K562 (cell line): ENCODE results near the gene TNIP2. TPM values are rescaled to one million over a fixed set of nuclear protein-coding genes. Genes with fewer than 3 reads are reported as not detected.

Experiments used
- ATAC-seq: fragments of 200-7000 bp; cut with Tn5 transposase; 3 replicates; pipeline ENCODE4 v1.9.1; 2020; ENCODE audit warnings: moderate library complexity
- BruUV-seq: library from RNA; stranded (reverse); fragments of 400-500 nt; replicated peaks from 2 replicates; lab custom pipeline; 2021; lab: Mats Ljungman, UMichigan
- CTCF ChIA-PET: fragments of 300-600 bp; formaldehyde crosslinking; extraction: SDS; loops from one replicate; lab custom pipeline; 2021; ENCODE audit warnings: low intra/inter-chr PET ratio; lab: Yijun Ruan, JAX
- POLR2A ChIA-PET: fragments of 300-600, 350-650 bp; sonication (Branson Sonifier 250); formaldehyde crosslinking; extraction: SDS; loops from one replicate; lab custom pipeline; 2021; ENCODE audit warnings: antibody characterized with exemption, inconsistent platforms; lab: Yijun Ruan, JAX
- DNase-seq, 4 experiments: peaks; one replicate each; pipeline versions ENCODE4 v3.0.0 to v3.0.0-alpha.2; 2011 to 2018; ENCODE audit warnings: low spot score in 3 of 4, mixed read lengths in 3 of 4; ENCODE audit errors: extremely low read depth in 1 of 4
- FAIRE-seq: peaks from 2 replicates; lab custom pipeline; 2011; peaks lifted over from hg19 to GRCh38; lab: Jason Lieb, UNC
- H2AFZ ChIP-seq: 2 replicates; pipeline ENCODE4 v1.6.0; 2011; ENCODE audit warnings: low read depth, low read length, control low read depth, inconsistent platforms
- H3K27ac ChIP-seq: fragments of 200-600 bp; 3 replicates; pipeline ENCODE4 v1.8.0; 2011; ENCODE audit warnings: low read depth, mild to moderate bottlenecking, control low read depth, inconsistent platforms, low read length, moderate library complexity, mixed read lengths; ENCODE audit errors: extremely low read depth
- H3K27me3 ChIP-seq, 2 experiments: fragments of 300-600 bp in 1 of 2; 2 replicates in 1 of 2; 3 replicates in 1 of 2; pipeline versions ENCODE4 v1.6.0 to v1.8.0; 2011; ENCODE audit warnings: inconsistent platforms in 2 of 2, low read length in 2 of 2, mild to moderate bottlenecking in 1 of 2, mixed read lengths in 1 of 2, moderate library complexity in 1 of 2; ENCODE audit not compliant: control insufficient read depth in 2 of 2, insufficient read depth in 2 of 2
- H3K36me3 ChIP-seq: fragments of 300-600 bp; 3 replicates; pipeline ENCODE4 v1.8.0; 2011; ENCODE audit warnings: mild to moderate bottlenecking, low read length, inconsistent platforms; ENCODE audit not compliant: control insufficient read depth, insufficient read depth
- H3K4me1 ChIP-seq, 2 experiments: fragments of 200-600 bp in 1 of 2; replicated peaks in 1 of 2; 2 replicates in 1 of 2; 3 replicates in 1 of 2; pipeline versions ENCODE4 v1.5.1 to v1.8.0; 2011; ENCODE audit warnings: inconsistent platforms in 2 of 2, low read length in 2 of 2, mild to moderate bottlenecking in 1 of 2, mixed read lengths in 1 of 2, moderate library complexity in 1 of 2; ENCODE audit not compliant: control insufficient read depth in 2 of 2, insufficient read depth in 2 of 2
- H3K4me2 ChIP-seq: 2 replicates; pipeline ENCODE4 v1.6.1; 2011; ENCODE audit warnings: low read length, control low read depth, inconsistent platforms, mixed read lengths; ENCODE audit not compliant: insufficient read depth
- H3K4me3 ChIP-seq: fragments of 200-600 bp; sonication (generic), shearing (Covaris generic); 2 replicates; pipeline ENCODE4 v1.5.1; 2016; ENCODE audit warnings: control low read depth, inconsistent platforms
- H3K79me2 ChIP-seq: fragments of 200-600 bp; 3 replicates; pipeline ENCODE4 v1.8.0; 2011; ENCODE audit warnings: low read length, inconsistent platforms; ENCODE audit not compliant: control insufficient read depth, insufficient read depth
- H3K9ac ChIP-seq, 2 experiments: 2 replicates each; pipeline versions ENCODE4 v1.6.0 to v1.6.1; 2011; ENCODE audit warnings: low read depth in 2 of 2, low read length in 2 of 2, control low read depth in 1 of 2, inconsistent platforms in 1 of 2, mild to moderate bottlenecking in 1 of 2, mixed read lengths in 1 of 2; ENCODE audit not compliant: insufficient read depth in 1 of 2
- H3K9me1 ChIP-seq: one replicate; pipeline ENCODE4 v1.6.0; 2011; ENCODE audit warnings: inconsistent platforms, mild to moderate bottlenecking, low read length, moderate library complexity; ENCODE audit not compliant: control insufficient read depth, insufficient read depth
- H3K9me3 ChIP-seq: replicated peaks from 2 replicates; pipeline ENCODE4 v1.5.1; 2011; ENCODE audit warnings: low read depth, low read length, inconsistent platforms; ENCODE audit not compliant: control insufficient read depth, insufficient read depth
- H4K20me1 ChIP-seq: replicated peaks from 2 replicates; pipeline ENCODE4 v1.6.1; 2011; ENCODE audit warnings: low read length, inconsistent platforms, mixed read lengths; ENCODE audit not compliant: control insufficient read depth, insufficient read depth
- FOXA3 ChIP-seq, 2 experiments: fragments of 450-650 bp in 1 of 2; sonication (generic) in 1 of 2; formaldehyde crosslinking; IDR thresholded peaks in 1 of 2; conservative IDR thresholded peaks in 1 of 2; 2 replicates each; pipeline versions ENCODE4 v1.4.0 to v1.8.0; 2020 to 2022; ENCODE audit warnings: mild to moderate bottlenecking in 2 of 2, missing genetic modification reagents in 1 of 2
- NFRKB ChIP-seq: fragments of 450-650 bp; IDR thresholded peaks from 2 replicates; pipeline ENCODE4 v1.6.1; 2016; ENCODE audit warnings: low read depth
- NFYB ChIP-seq: IDR thresholded peaks from 2 replicates; pipeline ENCODE4 v1.6.1; 2011; ENCODE audit warnings: mild to moderate bottlenecking, moderate library complexity; ENCODE audit not compliant: insufficient read length; ENCODE audit errors: extremely low read depth
- RNF2 ChIP-seq: sonication (generic); IDR thresholded peaks from 2 replicates; pipeline ENCODE4 v1.6.1; 2016
- TBL1XR1 ChIP-seq, 2 experiments: IDR thresholded peaks; 2 replicates each; pipeline ENCODE4 v1.6.1; 2012; ENCODE audit warnings: improper control_type of control experiment in 2 of 2, low read length in 2 of 2, mild to moderate bottlenecking in 1 of 2
- WHSC1 ChIP-seq: IDR thresholded peaks from one replicate; pipeline ENCODE4 v1.6.1; 2012; ENCODE audit warnings: low read length, control low read depth, inconsistent platforms
- WGBS: fragments of 100-300 bp; shearing (Covaris generic); methylation state at CpG from one replicate; pipeline ENCODE4 v1.1.6; 2016; ENCODE audit warnings: low coverage, mixed read lengths; ENCODE audit not compliant: insufficient coverage; ENCODE audit errors: missing lambda C conversion rate; 5-methylcytosine and 5-hydroxymethylcytosine counted together
- in situ Hi-C: fragments of 300-500 bp; cut with MboI; formaldehyde crosslinking; loops from 4 replicates; pipeline ENCODE4 v1.15.0; 2018; ENCODE audit warnings: inconsistent platforms, mixed read lengths
- intact Hi-C: fragments of 100-400 bp; cut with micrococcal nuclease; formaldehyde crosslinking; loops from 2 replicates; pipeline ENCODE4 v1.14.2; 2022
- polyA plus RNA-seq, 8 experiments: library from polyadenylated mRNA; depleted of rRNA in 4 of 8; stranded (reverse) in 5 of 8; unstranded in 3 of 8; fragments of >200 nt; fragmentation: Nextera tagmentation in 2 of 8; fragmentation: Illumina TruSeq in 1 of 8; extraction: Ambion mirVana in 2 of 8; extraction: Trizol in 1 of 8; gene quantifications; 2 replicates each; pipeline versions ENCODE4 v1.2.1 to v1.2.3, GENCODE V29; 2011 to 2014; ENCODE audit warnings: inconsistent platforms in 1 of 8, missing spikeins in 1 of 8
- total RNA-seq, 7 experiments: library from RNA; depleted of rRNA in 6 of 7; stranded (reverse); fragments of >200 nt in 6 of 7; fragmentation: Illumina TruSeq in 2 of 7; extraction: Trizol in 2 of 7; gene quantifications; 2 replicates each; pipeline versions ENCODE4 v1.2.1 to v1.2.3, GENCODE V29; 2011 to 2021; ENCODE audit warnings: low replicate concordance in 1 of 7
- TF ChIP-seq, protein P1 (sequence below): conservative IDR thresholded peaks from 2 replicates; pipeline ENCODE4 v1.6.1; 2011; ENCODE audit warnings: low read depth, mild to moderate bottlenecking, low read length; ENCODE audit not compliant: control insufficient read depth
- TF ChIP-seq, protein P2 (sequence below), 3 experiments: IDR thresholded peaks in 2 of 3; conservative IDR thresholded peaks in 1 of 3; 2 replicates each; pipeline ENCODE4 v1.5.1; 2011 to 2012; ENCODE audit warnings: low read length in 3 of 3, mild to moderate bottlenecking in 3 of 3, control low read depth in 2 of 3, improper control_type of control experiment in 1 of 3, inconsistent platforms in 1 of 3, low read depth in 1 of 3, mixed read lengths in 1 of 3, moderate library complexity in 1 of 3; ENCODE audit not compliant: insufficient read depth in 2 of 3

Gene TNIP2
- total and polyA plus RNA-seq, 9 of the 15 experiments (the other 6 are each of a cell fraction or from before 2014, with no cell fraction given) = 0.61 to 42.6 (median 19.5) TPM

DNA sequence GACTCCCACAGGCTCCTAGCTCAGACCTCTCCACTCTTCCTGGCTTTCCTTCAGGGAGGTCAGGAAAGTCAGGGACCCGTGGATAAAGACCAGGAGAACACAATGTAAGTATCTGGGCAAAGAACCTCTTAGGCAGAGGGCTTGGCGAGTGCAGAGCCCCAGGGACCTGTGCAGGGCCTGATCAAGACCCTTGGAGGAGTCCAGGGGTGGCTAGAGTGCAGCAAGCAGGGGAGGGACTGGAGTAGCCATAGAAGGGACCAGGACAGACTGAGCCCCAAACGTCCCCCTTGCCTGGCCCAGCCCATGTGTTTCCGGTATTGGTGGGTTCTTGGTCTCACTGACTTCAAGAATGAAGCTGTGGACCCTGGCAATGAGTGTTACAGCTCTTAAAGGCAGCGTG, 5.9 kb upstream of the TNIP2 start (continued):
- TF ChIP-seq, protein P1, sequence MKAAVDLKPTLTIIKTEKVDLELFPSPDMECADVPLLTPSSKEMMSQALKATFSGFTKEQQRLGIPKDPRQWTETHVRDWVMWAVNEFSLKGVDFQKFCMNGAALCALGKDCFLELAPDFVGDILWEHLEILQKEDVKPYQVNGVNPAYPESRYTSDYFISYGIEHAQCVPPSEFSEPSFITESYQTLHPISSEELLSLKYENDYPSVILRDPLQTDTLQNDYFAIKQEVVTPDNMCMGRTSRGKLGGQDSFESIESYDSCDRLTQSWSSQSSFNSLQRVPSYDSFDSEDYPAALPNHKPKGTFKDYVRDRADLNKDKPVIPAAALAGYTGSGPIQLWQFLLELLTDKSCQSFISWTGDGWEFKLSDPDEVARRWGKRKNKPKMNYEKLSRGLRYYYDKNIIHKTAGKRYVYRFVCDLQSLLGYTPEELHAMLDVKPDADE = no peak
- no peak for TF ChIP-seq NFRKB
- no peak for TF ChIP-seq TBL1XR1 (IDR thresholded peaks at IDR 0.05; ENCODE audit: low read length in 2 of 2)
- no peak for TF ChIP-seq RNF2
- TF ChIP-seq NFYB = no peak

DNA sequence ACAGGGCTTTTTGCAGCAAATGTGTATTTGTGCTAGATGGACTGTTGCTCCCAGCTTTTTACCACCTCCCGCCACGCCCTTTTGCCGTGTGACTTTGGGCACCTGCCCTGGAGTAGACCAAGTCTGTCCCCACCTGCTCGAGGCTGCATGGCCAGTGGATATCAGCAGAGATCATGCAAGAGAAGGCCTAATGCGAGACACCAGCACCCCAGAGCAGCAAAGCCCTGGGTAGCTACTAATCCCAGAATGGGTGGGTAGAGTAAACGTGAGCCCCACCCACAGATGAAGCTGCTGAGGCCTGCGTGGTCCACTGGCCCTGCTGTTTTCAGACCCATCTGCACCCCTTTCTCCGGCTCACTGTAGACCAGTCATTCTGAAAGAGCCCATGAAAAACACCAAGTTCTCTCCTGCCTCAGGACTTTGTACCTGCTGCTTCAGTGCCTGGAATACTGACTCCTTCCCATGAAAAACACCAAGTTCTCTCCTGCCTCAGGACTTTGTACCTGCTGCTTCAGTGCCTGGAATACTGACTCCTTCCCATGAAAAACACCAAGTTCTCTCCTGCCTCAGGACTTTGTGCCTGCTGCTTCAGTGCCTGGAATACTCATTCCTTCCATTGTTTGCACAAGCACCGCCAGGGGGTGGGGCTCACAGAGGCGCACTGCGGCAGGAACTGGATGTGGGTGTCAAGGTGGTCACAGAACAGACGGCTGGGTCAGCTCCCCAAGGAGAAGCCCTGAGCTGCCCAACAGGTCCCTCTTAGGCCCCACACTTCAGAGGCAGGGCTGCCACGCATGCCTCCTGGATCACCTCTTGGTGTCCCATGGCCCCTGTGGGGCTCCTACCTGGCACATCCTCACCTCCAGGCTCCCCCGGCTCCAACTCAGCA, 5.1 kb upstream of the TNIP2 start:
- peak overlapping the region in 1 of 2 experiments; percentile 35; a peak in 2 of 4 replicates for H3K9ac ChIP-seq
- DNase-seq (peak in 3 of 4 experiments; percentile 41 to 48 (median 45)), FAIRE-seq (peak; percentile 48), ATAC-seq (peak; percentile 42)
- no peak overlapping the region for H3K27ac ChIP-seq
- no peak overlapping the region for H3K4me3 ChIP-seq
- no peaks in the 10 kb centered on the region for H3K9me3 ChIP-seq
- WGBS = 49% methylated on average over 14 of the region's 14 CpGs
- no peaks in the 10 kb centered on the region for H4K20me1 ChIP-seq
- H3K4me1 ChIP-seq = peaks cover 14 to 33% of the 10 kb centered on the region in 2 experiments
- H3K27me3 ChIP-seq = no peaks in the 10 kb centered on the region
- ChIA-PET POLR2A (no interaction called here), CTCF (no interaction called here)
- no peak for TF ChIP-seq WHSC1
- TF ChIP-seq, protein P2, sequence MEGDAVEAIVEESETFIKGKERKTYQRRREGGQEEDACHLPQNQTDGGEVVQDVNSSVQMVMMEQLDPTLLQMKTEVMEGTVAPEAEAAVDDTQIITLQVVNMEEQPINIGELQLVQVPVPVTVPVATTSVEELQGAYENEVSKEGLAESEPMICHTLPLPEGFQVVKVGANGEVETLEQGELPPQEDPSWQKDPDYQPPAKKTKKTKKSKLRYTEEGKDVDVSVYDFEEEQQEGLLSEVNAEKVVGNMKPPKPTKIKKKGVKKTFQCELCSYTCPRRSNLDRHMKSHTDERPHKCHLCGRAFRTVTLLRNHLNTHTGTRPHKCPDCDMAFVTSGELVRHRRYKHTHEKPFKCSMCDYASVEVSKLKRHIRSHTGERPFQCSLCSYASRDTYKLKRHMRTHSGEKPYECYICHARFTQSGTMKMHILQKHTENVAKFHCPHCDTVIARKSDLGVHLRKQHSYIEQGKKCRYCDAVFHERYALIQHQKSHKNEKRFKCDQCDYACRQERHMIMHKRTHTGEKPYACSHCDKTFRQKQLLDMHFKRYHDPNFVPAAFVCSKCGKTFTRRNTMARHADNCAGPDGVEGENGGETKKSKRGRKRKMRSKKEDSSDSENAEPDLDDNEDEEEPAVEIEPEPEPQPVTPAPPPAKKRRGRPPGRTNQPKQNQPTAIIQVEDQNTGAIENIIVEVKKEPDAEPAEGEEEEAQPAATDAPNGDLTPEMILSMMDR (IDR thresholded peaks at IDR 0.05 in 2 of 3, conservative IDR thresholded peaks at IDR 0.05 in 1 of 3; ENCODE audit: insufficient read depth in 2 of 3, low read depth in 1 of 3, low read length in 3 of 3) = 0 out of 6 replicates have a peak, but pooled peaks of 1 of the 3 experiments have one; percentile 20
- 0 out of 4 replicates have a peak, but pooled peaks of 1 of the 2 experiments have one; percentile 30 for TF ChIP-seq FOXA3 (CRISPR knock-in tag; conservative IDR thresholded peaks at IDR 0.05 in 1 of 2, IDR thresholded peaks at IDR 0.05 in 1 of 2)
- 0 out of 2 replicates have a peak overlapping the region, but pooled peaks have one; percentile 58 for H2AFZ ChIP-seq
- no TSS peak for BruUV-seq
- no peak overlapping the region for H3K4me2 ChIP-seq
- no peaks in the 10 kb centered on the region for H3K36me3 ChIP-seq
- in situ Hi-C loops = no loop called here
- intact Hi-C loops = loop anchor here (5.0 kb wide), 1 partner anchor 276 kb away; no protein-coding TSS in a partner anchor
- H3K79me2 ChIP-seq = no peaks in the 10 kb centered on the region
- H3K9me1 ChIP-seq = no peaks in the 10 kb centered on the region
